Suprapubic skin (tissue), 4 donors: ENCODE results near the gene NAXD. TPM values are rescaled to one million over a fixed set of nuclear protein-coding genes. Genes with fewer than 3 reads are reported as not detected.
A peak's percentile ranks its signal among the peaks of the same experiment; 100 is the strongest.

Experiments
- DNase-seq, 2 donors: peaks; one replicate each; pipeline ENCODE4 v3.0.0-alpha.2; 2019; ENCODE audit warnings: low spot score in 2 of 2
- H3K27ac ChIP-seq: fragments of 200-600 bp; sonication (generic); one replicate; pipeline ENCODE4 v1.5.1; 2019
- H3K27me3 ChIP-seq: fragments of 200-600 bp; sonication (generic); one replicate; pipeline ENCODE4 v1.5.1; 2019
- H3K36me3 ChIP-seq: fragments of 200-600 bp; sonication (generic); one replicate; pipeline ENCODE4 v1.5.1; 2019
- H3K4me1 ChIP-seq: fragments of 200-600 bp; sonication (generic); one replicate; pipeline ENCODE4 v1.5.1; 2019
- H3K4me3 ChIP-seq: fragments of 200-600 bp; sonication (generic); one replicate; pipeline ENCODE4 v1.5.1; 2019; ENCODE audit warnings: mild to moderate bottlenecking
- H3K9me3 ChIP-seq: fragments of 200-600 bp; sonication (generic); one replicate; pipeline ENCODE4 v1.5.1; 2019
- CTCF ChIP-seq, 2 donors: fragments of 200-600 bp in 1 of 2; fragments of 450-650 bp in 1 of 2; sonication (generic) in 1 of 2; IDR thresholded peaks; one replicate each; pipeline ENCODE4 v1.5.1; 2016 to 2019; ENCODE audit warnings: antibody characterized with exemption in 2 of 2, mild to moderate bottlenecking in 1 of 2, moderate library complexity in 1 of 2
- EP300 ChIP-seq: sonication (generic); formaldehyde crosslinking; IDR thresholded peaks from one replicate; pipeline ENCODE4 v1.6.1; 2017; ENCODE audit warnings: antibody characterized with exemption
- POLR2A ChIP-seq, 2 donors: fragments of 450-650 bp; IDR thresholded peaks; one replicate each; pipeline ENCODE4 v1.6.1; 2017; ENCODE audit warnings: antibody characterized with exemption in 2 of 2, mild to moderate bottlenecking in 2 of 2, moderate library complexity in 2 of 2
- POLR2AphosphoS5 ChIP-seq, 3 donors: sonication (generic); formaldehyde crosslinking; IDR thresholded peaks; one replicate each; pipeline ENCODE4 v1.6.1; 2017; ENCODE audit warnings: antibody characterized with exemption in 3 of 3
- WGBS: methylation state at CpG from one replicate; pipeline ENCODE4 v1.1.5; 2018; 5-methylcytosine and 5-hydroxymethylcytosine counted together
- total RNA-seq, 4 donors: library from RNA; depleted of rRNA; stranded (reverse); fragments of >200 nt; gene quantifications; one replicate each; pipeline ENCODE4 v1.1.0, GENCODE V29; 2016

Gene NAXD
- total RNA-seq, 4 donors from 2014 or later: 26.4 to 38.3 (median 32.4) TPM

GRCh38 chr13:110637747-110638146, 22.4 kb downstream of the NAXD start:
- H3K27me3 ChIP-seq: no peaks in the 10 kb centered on the region
- H3K36me3 ChIP-seq: peaks cover 87% of the 10 kb centered on the region
- TF ChIP-seq CTCF (IDR thresholded peaks at IDR 0.05): no peak
- no peak overlapping the region for H3K27ac ChIP-seq
- DNase-seq: peak in 1 of 2 donors; percentile 63
- H3K4me3 ChIP-seq: no peak overlapping the region
- no peaks in the 10 kb centered on the region for H3K9me3 ChIP-seq
- no peaks in the 10 kb centered on the region for H3K4me1 ChIP-seq
- 76% methylated on average over 4 of the region's 6 CpGs for WGBS

- Histone ChIP-seq H3K27me3 (no peaks in the 10 kb centered on the region), H3K27ac (no peak overlapping the region), H3K36me3 (peaks cover 91% of the 10 kb centered on the region), H3K4me3 (no peak overlapping the region), H3K9me3 (no peaks in the 10 kb centered on the region), H3K4me1 (no peaks in the 10 kb centered on the region)
- TF ChIP-seq EP300: no peak
- no peak for TF ChIP-seq POLR2A (IDR thresholded peaks at IDR 0.05)
- TF ChIP-seq CTCF (IDR thresholded peaks at IDR 0.05): no peak
- TF ChIP-seq POLR2AphosphoS5 (IDR thresholded peaks at IDR 0.05): no peak
- WGBS: 90% methylated on average over 17 of the region's 23 CpGs
- DNase-seq: peak in 1 of 2 donors; percentile 71
Observed at GRCh38 chr13:110638257-110638656, 22.9 kb downstream of the NAXD start.

- Histone ChIP-seq H3K4me3 (no peak overlapping the region), H3K27me3 (no peaks in the 10 kb centered on the region), H3K27ac (no peak overlapping the region), H3K9me3 (no peaks in the 10 kb centered on the region), H3K36me3 (peaks cover 99% of the 10 kb centered on the region), H3K4me1 (no peaks in the 10 kb centered on the region)
- WGBS: 93% methylated on average over 39 of the region's 39 CpGs
- DNase-seq: peak in 1 of 2 donors; percentile 77
- TF ChIP-seq EP300 (no peak), CTCF (IDR thresholded peaks at IDR 0.05) (no peak), POLR2AphosphoS5 (IDR thresholded peaks at IDR 0.05) (no peak)
Observed at GRCh38 chr13:110638814-110639806, 23.8 kb downstream of the NAXD start.

- Histone ChIP-seq H3K4me3 (no peak overlapping the region), H3K27me3 (no peaks in the 10 kb centered on the region), H3K4me1 (peaks cover 6% of the 10 kb centered on the region), H3K36me3 (peaks cover 91% of the 10 kb centered on the region), H3K9me3 (no peaks in the 10 kb centered on the region), H3K27ac (no peak overlapping the region)
- WGBS: 81% methylated on average over 5 of the region's 5 CpGs
- no peak for DNase-seq
- TF ChIP-seq EP300 (no peak), POLR2AphosphoS5 (IDR thresholded peaks at IDR 0.05) (no peak), POLR2A (IDR thresholded peaks at IDR 0.05) (no peak)
Observed at GRCh38 chr13:110639935-110640334, 24.6 kb downstream of the NAXD start.

GRCh38 chr13:110640591-110641029, 25.3 kb downstream of the NAXD start:
- Histone ChIP-seq H3K27me3 (no peaks in the 10 kb centered on the region), H3K4me1 (peaks cover 8% of the 10 kb centered on the region), H3K36me3 (peaks cover 84% of the 10 kb centered on the region), H3K9me3 (no peaks in the 10 kb centered on the region), H3K4me3 (no peak overlapping the region), H3K27ac (no peak overlapping the region)
- no peak for TF ChIP-seq POLR2A (IDR thresholded peaks at IDR 0.05)
- no peak for TF ChIP-seq CTCF (IDR thresholded peaks at IDR 0.05)
- TF ChIP-seq POLR2AphosphoS5 (IDR thresholded peaks at IDR 0.05): no peak
- no peak for TF ChIP-seq EP300
- WGBS: 64% methylated on average over 13 of the region's 13 CpGs
- DNase-seq: peak in 1 of 2 donors; percentile 66
